ENCODE measurements around the gene CREB3L4.
"Not testable (repeated sequence)": the region's sequence is repeated elsewhere in the genome, so short reads cannot be mapped to it uniquely, and the experiment has no call there.

Gene CREB3L4

GRCh38 chr1:153990468-153991150 is 22.9 kb downstream of the CREB3L4 start, which contains the start of gene RPS27:
Gene RPS27 (plus strand): TSS chr1:153990762. CDS start chr1:153990797, 35 bp downstream.
- DNase-seq, result peak; percentile 85 to 98

DNA sequence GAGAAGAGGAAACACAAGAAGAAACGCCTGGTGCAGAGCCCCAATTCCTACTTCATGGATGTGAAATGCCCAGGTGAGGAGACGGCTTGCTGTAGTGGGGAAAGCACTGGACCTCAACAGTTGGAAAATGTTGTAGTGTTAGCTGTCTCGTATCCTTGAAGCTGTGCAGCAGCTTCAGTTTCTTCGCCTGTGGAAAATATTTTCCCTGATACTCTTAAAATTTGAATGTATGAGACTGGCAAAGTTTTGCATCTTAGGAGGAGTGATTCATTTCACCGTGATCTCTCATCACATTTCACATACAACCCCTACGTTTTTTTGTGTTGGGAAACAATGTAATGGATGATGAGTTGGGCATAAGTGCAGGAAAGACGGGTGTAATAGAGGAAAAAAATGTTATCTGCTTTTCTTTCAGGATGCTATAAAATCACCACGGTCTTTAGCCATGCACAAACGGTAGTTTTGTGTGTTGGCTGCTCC is 23.5 kb downstream of the CREB3L4 start:
- DNase-seq, result no peak

- DNase-seq, result no peak
These were observed 24.1 kb downstream of the CREB3L4 start for GRCh38 chr1:153991806-153992205.

DNA sequence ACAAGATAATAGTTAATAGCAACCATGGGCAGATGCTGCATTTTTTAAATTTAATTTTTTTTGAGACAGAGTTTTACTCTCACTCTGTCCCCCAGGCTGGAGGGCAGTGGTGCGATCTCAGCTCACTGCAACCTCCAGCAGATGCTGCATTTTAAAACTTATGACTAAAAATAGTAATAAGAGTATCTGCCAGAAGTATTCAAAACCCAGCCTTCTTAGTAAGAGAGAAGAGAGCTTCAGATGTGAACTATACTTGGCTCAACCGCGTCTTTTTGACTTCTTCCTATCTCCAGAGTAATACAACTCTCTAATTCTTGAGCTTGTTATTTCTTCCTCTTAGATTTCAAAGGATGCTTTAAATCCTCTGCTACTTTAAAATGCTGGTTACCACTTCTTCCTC is 27.5 kb downstream of the CREB3L4 start:
- DNase-seq, result no peak

DNA sequence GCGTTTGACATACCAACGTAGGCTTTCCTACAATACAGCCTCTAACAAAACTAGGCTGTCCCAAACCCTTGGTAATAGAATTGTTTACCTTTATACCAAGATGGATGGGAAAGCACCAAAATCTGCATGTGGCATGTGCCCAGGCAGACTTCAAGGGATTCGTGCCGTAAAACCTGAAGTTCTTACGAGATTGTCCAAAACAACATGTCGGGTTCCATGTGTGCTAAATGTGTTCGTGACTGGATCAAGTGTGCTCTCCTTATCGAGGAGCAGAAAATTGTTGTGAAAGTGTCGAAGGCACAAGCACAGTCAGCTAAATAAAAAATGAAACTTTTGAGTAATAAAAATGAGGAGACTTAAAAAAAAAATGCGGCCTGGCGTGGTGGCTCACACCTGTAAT is 27.9 kb downstream of the CREB3L4 start:
- DNase-seq, result no peak

- not testable (repeated sequence) for DNase-seq
These were observed 29.2 kb downstream of the CREB3L4 start for GRCh38 chr1:153996882-153997281.

DNA sequence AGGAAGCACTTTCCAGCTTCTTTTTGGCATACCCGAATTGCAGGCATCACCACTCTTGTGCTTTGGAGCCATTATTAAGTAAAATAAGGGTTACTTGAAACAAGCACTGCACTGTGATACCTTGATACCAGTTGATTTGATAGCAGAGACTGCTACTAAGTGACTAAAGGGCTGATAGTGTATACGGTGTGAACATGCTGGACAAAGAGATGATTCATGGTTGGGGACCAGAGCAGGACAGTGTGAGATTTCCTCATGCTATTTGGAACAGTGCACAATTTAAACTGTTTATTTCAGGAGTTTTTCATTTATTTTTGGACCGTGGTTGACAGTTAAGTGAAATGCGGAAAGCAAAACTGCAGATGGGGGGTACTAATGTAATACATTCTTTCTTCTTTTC is 32.7 kb downstream of the CREB3L4 start:
- no peak for DNase-seq

- no peak for DNase-seq
These were observed 38.4 kb downstream of the CREB3L4 start for GRCh38 chr1:154006136-154006535.

DNA sequence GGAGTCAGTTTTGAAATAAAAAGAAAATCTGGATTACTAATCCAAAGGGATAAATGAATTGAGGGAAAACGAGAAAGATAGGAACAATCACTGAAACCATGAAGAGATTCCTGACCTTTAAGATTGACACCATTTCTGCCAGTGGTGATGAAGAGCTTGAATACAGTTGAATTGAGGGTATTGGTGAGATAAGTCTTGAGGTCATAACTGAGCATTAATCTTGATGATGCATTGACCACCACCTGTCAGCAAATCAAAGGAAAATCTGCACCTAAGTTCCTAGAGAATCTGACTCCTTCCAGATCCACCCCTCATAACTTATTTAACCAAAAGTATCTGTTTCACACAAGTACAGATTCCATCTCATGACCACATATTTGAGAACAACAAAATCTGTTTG is 44.4 kb downstream of the CREB3L4 start:
- no peak for DNase-seq

GRCh38 chr1:154012543-154012942 is 44.8 kb downstream of the CREB3L4 start:
- not testable (repeated sequence) for DNase-seq

DNA sequence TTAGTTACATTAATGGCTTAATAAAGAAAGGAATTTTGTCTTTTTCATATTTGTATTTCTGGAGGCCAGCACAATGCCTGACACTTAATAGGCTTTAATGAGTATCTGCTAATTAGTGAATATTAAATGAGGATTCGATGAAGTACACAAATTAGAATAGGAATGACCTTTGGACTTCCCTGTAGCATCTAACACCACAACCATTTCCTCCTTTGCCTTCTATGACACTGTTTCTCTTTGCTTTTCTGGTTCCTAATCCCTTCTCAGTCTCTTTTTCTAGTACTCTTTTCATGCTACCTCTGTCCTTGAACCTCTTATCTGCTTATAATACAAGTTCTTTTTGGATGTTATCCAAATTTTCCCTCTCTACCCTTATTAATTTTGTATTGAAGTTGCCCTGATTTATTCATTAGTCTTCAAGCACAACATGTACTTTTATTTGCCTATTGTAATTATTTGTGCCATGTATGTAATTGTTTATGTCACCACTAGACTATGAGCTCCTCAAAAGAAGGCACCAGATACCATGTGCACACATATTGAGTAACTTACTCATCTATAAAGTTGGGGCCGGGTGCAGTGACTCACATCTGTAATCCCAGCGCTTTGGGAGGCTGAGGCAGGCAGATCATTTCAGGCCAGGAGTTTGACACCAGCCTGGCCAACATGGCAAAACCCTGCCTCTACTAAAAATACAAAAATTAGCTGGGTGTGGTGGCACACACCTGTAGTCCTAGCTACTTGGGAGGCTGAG is 46.6 kb downstream of the CREB3L4 start:
- no peak for DNase-seq

- DNase-seq, result no peak
These were observed 51.6 kb downstream of the CREB3L4 start for GRCh38 chr1:154019269-154019668.

- no peak for DNase-seq
These were observed 52.2 kb downstream of the CREB3L4 start for GRCh38 chr1:154019940-154020339.
